DMS79 (cell line): ENCODE measurements around the gene PRKCD.
"Not testable (repeated sequence)": the region's sequence is repeated elsewhere in the genome, so short reads cannot be mapped to it uniquely, and the experiment has no call there.

Source experiments
- DNase-seq: peaks from one replicate; lab custom pipeline; 2025; lab: John Stamatoyannopoulos, UW

Gene PRKCD

DNA sequence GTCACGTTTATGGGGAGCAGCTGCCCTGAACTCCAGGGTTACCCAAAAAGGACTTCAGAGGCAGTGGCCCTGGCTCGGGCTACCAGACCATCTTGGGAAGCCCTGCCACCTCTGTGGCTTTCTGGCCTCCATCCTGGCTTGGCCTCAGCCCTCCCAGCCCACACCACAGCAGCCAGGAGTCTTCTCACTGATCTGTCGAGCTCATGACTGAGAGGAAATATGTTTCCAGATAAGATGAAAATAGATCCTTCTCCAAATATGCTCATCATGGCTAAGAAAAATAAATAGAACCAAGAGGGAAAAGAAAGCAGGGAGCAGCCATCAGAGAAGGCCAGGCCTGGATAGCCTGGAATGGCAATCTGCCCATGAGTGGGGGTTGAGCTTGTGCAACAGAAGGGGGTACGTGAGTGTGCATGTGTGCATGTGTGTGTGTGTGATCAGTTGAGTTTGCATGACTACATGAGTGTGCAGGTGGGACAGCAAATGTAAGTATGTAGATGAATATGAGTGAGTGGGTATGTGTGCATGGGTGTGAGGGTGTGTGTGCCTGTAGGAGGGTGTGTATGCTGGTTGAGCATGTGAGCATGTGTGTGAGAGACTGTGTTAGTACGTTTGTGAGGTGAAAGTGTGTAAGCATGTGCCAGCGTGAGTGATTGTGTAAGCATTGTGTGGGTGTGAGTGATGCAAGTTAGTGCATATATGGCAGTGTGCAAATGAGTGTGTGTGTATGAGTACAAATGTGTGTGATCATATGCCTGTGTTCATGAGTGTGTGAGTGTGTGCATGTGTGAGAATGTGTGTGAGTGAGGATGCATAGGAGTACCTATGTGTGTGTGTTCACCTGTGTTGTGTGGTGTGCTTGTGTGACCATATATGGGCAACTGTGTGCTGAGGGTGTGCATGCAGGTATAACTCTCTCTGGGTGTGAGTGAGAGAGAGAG, 20.8 kb upstream of the PRKCD start:
- DNase-seq = no peak

DNA sequence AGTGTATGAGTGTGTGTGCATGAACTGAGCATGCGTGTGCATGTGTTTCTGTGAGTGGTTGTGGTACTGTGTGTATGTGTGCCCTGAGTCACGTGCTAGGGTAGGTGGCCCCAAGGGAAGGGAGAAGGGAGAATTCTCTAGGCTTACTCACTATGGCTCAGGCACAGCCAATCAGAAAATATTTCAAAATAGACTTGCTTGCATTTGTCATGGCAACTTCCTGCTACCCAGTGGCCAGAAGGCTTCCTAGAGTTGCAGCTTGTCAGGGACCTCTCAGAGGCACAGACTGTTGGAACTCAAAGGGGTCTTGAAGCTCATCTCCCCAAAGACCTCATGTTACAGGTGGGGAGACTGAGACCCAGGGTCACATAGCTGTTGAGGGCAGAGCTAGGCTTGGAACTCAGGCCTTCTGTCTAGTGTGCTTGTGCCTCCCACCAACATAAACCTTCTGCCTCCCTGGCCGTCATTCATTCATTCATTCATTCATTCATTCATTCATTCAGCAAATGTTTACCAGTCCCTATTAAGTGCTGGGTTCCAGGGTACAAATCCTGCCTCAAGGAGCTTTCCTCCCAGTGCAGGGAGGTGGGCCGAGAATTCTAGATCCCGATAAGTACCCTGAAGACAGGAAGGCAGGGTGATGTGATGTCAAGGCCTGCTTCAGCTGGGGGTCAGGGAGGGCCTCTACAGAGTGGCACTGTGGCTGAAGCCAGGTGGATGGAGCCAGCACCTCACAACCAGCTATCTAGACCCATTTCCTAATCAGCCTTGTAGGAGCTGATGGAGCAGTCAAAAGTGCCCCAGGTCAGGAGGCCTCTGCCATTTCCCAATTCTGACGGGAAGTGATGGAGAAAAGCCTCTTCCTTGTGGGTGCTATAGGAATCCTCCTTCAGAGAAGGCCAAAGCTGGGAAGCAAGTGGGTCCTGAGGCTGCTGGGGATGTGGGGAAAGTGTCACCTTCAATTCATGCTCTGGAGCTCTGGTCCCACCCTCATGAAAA, 19.9 kb upstream of the PRKCD start:
- DNase-seq = no peak

DNA sequence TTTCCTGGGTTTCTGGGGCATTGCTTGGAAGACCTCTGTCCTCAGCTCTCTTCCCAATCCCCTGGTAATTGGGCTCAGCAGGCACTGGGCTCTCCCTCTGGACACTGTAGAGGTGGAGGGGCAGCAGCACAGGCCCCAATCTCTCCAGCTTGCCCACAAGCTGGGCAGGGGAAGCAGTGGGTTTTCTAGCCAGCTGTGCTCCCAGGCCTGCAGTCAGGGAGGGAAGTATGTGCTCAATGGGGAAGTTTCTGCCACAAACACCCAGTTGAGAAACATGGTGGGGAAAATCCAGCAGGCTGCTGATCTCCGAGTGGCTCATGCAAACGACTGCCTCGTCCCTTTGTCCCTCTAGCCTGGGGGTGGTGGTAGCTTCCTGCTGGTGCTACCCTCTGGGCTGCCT, 18.0 kb upstream of the PRKCD start:
- no peak for DNase-seq

DNA sequence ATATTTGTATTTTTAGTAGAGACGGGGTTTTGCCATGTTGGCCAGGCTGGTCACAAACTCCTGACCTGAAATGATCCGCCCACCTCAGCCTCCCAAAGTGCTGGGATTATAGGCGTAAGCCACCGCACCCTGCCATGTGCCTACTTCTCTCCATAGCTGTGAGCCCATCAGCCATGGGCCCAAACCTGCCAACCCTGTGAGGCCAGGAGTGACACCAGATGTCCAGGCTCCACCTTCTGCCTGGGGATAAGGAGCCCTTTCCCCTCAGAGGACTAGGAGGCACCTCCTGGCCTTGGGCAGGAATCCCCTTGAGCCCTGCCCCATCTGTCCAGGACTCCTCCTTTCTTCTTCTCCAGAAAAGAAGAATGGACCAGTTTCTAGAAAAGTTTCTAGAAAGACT, 16.6 kb upstream of the PRKCD start:
- no peak for DNase-seq

DNA sequence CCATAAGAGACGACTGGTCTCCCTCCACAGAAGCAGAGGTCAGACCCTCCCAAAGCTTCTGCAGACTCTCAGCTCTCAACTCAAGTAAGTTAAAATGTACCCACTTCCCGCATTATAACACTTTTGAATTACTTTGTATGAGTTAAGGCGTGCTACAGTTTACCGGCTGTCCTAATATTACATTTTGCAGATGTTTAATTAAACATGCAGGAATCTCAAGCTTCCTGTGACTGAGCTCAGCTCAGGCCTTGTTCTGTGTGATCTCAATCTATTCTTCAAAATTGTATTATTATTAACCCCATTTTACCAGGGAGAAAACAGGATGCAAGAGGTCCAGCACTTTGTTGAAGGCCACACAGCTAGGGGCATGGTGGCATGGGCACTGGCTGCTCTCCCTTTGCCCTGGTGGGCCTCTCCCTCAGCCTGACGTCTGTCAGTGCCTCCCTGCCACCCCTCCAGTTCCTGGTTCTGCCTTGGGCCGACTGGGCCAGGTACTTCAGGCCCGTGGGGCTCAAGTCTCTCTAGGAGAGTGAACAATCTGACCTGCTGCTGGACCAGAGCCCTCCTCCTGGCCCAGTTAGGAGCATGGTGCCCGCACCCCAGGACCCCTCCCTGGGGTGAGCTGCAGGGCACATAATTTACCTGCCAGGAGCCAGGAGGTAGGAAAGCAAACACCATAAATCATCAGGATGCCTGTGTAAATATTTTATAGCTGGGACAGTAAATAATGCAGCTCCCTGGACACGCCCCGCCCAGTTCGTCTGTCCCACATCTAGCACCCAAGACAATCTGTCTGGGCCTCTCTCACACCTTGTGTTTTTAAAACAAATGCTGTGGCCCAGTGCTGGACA, 15.9 kb upstream of the PRKCD start:
- no peak for DNase-seq

DNA sequence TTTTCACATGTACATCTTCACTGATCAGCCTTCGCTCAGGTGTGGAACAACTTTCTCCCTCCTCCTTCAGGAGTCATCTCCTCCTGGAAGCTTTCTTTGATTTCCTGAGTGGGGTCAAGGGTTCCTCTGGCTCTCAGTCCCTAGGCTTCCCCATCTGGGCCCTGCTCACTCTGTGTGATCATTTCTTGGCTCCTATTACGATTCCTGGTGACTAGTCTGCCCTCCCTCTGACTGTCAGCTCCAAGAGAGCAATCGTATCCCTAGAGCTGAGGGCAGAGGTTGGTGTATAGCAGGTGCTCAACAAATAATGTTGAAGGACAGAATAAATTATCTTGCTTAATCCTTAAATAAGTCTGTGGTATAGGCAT, 15.3 kb upstream of the PRKCD start:
- no peak for DNase-seq

DNA sequence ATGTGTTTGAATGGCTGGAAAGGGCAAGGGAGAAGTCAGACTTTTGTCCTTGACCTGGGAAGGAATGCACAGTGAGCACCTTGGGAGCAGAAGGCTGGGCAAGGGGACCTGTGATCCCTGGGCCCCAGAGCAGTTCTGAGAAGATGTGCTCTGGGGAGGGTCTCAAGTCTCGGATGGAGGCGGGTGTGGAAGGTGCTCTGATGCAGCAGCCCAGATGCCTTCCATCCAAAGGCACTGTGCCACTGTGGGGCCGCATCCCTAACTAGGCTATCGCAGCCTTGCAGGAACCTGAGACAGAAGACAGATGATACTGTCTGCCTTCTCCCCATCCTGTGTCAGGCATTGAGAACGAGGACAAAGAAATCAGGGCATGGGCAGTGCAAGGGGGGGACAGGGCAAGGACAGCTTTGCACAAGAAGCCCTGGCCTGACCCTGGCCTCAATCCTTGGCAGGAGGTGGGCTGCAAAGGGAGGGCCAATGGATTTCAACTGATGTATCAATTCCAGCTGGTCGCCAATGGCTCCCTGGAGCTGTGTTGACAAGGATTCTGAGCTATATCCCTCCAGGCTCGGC, 14.6 kb upstream of the PRKCD start:
- DNase-seq = no peak

DNA sequence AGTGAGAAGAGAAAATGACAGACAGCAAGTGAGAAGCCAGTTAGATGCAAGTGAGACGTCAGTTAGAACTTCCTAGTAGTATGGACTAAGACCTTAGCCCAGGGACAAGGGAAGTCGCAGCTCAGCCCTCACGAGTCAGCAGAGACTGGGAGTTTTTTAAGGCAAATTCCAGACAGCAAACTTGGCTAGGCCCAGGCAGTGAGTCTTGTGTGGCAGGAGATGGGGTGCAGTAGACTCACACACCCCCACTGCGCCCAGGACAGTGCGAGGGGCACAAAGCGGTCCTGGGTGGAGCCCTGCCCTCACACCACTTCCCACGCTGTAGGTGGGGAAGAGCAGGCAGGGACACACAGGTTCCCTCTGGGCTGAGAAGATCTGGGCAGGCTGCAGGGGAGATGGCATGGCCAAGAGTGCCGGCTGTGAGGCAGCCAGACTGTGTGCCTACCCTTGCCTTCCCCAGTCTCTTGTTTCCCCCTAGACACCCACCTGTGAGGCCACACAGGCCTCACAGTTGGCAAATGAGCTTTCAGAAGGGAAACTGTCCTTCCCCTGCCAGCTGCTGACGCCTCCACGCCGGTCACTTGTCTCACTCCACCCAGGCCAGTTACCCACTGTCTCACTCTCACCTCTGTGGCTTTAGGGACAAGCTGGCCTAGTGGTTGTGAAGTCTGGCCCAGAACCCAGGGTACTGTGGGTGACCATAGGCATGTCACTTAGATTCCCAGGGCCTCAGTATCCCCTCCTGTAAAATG, 13.7 kb upstream of the PRKCD start:
- DNase-seq = no peak

DNA sequence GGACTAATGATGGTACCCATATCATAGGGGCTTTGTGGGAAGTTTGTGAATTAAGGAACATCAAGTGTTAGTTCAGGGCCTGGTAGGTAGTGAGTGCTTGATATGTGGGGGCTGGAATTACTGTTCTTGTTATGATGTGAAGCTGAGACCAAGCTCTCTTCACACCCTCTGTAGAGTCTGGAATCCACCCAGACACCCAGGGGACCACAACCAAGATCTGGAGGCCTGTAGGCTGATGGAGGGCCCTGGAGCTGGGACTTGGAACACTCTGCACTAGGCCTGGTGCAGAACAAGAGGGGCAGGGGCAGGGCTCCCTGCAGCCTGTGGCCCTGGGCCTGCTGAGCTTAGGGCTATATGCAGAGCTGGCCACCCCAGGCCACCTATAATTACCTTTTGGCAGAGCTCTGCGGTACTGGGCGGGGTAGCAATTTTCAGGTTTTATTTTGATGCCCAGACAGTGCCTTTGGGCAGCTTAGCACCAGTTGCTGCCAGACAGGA, 13.1 kb upstream of the PRKCD start:
- DNase-seq = no peak

DNA sequence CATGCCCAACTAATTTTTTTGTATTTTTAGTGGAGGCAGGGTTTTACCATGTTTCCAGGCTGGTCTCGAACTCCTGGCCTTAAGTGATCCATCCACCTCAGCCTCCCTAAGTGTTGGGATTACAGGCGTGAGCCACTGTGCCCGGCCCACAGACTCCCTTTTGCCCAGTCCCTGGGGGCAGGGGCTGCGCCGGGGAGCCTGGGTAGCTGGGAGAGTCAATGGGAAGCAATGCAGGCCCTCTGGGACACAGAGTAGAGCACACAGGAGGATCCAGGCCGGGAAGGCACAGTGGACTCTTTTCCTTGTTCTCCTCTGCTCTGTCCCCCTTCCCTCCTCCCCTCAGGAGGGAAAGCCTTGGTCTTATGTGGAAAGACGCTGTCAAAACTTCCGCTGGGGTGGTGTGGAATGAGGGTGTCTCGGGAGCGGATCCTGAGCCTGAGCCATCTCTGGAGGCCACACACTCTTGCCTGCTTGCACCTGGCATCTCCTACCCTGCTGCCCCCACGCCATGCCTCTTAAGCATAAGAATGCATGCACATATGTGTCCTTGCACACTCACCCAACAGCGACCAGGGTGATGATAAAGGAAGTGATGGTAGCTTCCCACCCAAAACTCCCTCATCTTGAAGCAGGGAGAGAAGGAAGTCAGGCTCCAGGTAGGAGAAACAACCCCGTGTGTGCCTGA, 11.9 kb upstream of the PRKCD start:
- no peak for DNase-seq

DNA sequence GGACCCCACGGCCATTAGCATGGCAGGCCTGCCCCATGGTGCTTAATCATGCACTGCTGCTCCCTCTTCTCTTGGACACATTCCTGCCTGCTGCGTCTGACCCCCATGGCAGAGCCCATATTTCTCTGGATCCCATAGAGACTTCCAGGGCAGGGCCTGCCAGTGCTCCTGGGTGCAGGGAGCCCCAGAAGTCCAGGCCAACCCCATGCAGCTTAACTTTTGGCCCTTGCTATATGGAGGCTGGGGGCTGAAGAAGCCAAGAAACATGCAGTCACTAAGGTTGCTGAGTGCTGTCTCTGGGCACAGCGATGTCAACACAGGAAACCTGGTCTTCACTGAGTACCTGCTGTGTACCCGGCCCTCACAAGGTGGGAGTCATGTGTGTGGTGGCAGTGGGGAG, 11.3 kb upstream of the PRKCD start:
- no peak for DNase-seq

DNA sequence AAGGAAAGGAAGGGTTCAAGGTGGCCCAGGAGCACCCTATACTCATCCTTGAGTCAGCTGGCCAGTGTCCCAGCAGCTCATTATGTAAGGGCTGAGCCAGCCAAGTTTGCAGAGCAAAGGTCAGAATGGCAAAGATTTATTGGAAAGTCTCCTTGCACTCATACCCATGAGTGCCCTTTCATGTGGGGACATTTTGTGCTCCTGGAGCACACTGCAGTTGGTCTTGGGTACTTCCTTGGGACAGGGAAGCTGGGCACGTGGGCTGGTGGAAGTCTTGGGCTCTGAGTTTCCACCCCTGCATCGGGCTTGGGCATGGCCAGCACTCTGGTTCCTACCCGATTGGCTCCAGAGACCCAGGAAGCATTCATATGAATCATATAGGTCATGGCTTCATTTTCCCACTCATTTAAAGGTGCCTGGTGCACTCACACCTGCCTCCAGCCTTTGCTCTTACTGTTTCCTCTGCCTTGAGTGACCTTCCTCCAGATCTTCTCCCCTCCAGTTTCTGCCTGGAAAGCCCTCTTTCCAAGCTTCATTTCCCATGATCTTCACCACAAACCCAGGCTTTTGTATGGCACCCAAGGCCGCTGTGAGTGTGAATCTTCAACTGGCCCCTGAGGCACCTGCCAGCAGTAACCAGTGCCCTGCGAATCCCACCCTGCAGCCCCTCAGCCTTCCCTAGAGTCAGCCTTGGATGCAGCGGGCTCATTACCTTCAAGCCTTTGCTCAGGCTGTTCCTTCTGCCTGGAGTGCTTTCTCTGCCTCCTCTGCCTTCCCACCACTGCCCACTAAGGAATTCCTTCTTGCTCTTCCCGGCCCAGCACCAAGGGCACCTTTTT, 10.5 kb upstream of the PRKCD start:
- DNase-seq = no peak

DNA sequence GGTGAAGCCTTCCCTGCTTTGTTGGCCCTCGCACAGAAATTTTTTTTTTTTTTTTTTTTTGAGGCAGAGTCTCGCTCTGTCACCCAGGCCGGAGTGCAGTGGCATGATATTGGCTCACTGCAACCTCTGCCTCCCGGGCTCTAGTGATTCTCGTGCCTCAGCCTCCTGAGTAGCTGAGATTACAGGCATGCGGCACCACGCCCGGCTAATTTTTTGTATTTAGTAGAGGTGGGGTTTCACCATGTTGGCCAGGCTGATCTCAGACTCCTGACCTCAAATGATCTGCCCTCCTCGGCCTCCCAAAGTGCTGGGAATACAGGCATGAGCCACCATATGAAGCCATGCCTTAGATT, 9.9 kb upstream of the PRKCD start:
- not testable (repeated sequence) for DNase-seq

DNA sequence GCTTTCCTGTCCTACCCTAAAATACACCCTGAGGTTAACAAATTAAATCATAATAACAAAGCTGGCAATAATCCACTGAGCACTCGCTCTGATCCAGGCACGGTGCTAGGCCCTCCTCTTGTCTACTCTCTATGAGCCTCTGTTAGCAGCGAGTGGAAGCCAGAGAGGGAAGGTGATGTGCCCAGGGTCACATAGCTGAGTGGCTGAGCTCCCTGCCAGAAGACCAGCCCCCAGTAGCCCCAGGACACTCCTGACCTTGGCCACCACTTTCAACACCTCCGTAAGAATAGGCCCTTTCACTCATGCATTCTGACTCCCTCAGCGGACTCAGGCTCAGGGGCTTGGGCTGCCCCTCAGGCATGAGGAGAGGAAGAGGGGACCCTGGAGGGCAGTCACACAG, 9.5 kb upstream of the PRKCD start:
- DNase-seq = no peak

DNA sequence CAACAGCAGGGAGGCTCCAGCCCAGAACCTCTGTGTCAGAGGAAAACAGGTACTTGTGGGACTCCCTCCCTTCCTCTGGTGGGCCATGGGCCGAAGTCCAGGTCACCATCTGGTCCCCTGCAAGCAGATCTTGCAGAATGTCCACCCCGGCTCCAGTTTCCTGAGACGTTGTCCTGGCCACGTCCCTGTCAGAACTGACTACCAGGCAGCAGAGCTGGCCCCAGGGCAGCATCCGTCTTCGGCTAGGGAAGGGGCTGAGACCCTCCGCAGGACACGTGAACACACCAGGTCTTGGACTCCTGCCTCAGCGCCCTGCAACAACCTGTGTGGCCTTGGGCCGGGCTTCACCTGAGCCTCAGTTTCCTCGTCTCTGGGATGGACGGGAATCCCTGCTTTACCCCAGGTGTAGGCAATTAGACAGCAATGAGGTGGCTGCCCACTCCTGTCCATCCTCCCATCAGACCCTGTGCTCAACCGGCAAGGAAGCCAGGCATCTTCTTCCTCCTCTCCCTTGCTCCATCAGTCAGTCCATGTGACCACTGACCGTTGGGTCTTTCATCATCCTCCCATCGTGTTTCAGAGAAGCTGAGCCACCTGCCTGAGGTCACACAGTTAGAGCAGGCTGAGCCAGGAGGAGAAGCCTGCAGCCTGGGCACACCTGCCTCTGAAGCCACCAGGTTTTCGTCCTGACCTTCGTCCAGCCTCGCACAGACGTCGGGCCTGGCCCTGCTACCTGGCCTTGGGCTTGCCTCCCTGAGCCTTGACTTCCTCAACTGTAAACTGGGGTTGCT, 8.9 kb upstream of the PRKCD start:
- no peak for DNase-seq

DNA sequence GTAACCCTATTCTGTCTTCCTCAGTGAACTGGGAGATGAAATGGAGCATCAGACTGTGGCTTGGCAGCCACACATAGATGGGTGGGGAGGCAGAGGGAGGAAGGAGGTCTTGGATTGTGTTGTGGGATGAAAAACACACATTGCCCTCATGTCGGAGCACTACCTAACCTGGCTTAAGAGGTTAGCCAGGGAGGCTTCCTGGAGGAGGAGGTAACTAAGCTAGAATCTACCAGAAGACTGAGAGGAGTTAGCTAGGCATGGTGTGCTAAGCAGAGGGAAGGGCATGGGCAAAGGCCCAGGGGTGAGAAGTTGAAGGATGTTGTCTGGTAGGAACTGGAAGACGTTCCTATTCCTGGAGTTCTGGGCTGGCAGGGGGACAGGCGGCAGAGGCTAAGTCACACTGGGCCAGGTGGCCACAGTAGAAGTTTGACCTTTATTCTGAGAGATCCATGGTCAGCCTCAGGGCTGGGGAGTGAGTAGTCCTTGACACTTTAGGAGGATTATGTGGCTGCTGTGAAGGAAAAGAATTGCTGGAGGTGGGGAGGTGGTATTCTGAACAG, 7.7 kb upstream of the PRKCD start:
- DNase-seq = no peak

DNA sequence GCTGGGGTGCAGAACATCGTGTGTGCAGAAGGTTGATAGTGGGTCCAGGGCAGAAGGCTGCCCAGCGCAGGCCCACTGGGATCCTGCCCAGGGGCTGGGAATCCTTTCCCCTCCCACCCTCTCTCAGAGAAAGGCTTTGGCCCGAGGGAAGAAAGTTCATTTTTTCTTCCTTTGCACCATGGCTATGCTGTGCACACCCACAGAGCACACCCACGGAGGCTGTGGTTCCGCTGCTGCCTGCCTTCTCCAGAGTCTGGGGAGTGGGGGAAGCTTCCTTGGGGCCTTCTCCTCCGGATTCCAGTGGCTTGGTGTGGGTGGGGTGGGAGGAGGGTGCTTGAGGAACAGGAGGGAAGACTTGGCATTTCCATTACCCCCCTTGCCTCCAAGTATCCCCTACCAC, 7.0 kb upstream of the PRKCD start:
- no peak for DNase-seq

DNA sequence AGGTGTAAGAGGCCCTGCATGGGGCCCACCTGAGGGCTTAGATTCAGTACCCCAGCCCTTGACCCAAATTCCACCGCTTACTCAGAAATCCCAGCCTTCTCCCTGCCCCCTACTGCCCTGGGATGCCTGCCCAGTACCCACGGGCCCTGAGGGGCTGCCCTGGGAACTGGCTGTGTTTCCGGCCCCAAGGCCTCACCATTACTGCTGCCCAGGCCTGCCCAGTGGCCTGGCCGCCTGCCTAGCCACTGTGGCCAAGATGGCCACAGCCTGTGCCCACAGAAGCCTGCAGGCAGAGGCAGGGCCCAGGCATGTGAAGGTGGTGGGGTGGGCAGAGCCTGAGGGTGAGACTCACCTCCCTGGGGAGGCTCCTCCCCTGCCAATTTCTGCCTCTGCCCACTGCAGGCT, 6.1 kb upstream of the PRKCD start:
- no peak for DNase-seq
